ENCODE measurements around the gene CHAC1. TPM values are rescaled to one million over a fixed set of nuclear protein-coding genes. Genes with fewer than 3 reads are reported as not detected.
A peak's percentile ranks its signal among the peaks of the same experiment; 100 is the strongest.

CHAC1 gene
- total RNA-seq, 1 donor from 2014 or later, result 14.3 TPM

- DNase-seq (ENCODE audit: low read depth), result no peak
- TF ChIP-seq CTCF (conservative IDR thresholded peaks at IDR 0.05; ENCODE audit: low read depth, low read length), result no peak
- H3K4me3 ChIP-seq (ENCODE audit: low read depth, low read length), result no peak overlapping the region
Measured at GRCh38 chr15:40986820-40987219, 33.5 kb downstream of the CHAC1 start.

DNA sequence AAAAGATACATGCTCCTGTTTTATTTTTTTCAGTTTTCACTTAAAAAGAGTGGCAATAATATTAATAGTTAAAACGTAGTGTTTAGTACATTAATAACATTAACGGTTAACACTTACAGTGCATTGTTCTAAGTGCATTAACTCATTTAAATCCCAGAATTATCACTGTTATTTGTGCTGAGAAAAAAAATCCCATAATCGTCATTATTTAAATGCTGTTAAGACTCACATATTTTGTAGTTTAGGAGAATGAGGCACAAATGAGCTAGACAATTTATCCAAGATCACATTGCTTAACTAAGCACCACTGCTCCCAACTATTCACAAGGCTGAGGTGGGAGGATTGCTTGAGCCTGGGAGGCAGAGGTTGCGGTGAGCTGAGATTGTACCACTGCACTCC lies 34.9 kb downstream of the CHAC1 start:
- no peak for DNase-seq (ENCODE audit: low read depth)
- no peak for TF ChIP-seq CTCF (conservative IDR thresholded peaks at IDR 0.05; ENCODE audit: low read depth, low read length)
- no peak overlapping the region for H3K4me3 ChIP-seq (ENCODE audit: low read depth, low read length)

DNA sequence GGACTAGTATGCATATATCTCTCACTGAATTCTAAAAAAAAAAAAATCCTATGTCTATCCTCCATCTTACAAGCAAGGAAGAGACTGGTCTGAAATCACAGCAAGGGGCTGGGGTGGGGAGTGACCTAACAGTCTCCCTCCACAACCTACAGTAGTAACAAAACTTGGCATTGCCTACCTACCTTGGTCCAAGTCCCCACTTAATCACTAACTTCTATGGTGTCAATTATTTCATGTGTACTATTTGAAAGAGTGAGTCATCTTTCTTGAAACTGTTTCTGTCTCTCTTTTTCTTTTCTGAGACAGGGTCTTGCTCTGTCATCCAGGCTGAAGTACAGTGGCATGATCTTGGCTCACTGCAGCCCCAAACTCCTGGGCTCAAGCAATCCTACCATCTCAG lies 36.8 kb downstream of the CHAC1 start:
- TF ChIP-seq CTCF (conservative IDR thresholded peaks at IDR 0.05; ENCODE audit: low read depth, low read length), result no peak
- DNase-seq (ENCODE audit: low read depth), result peak; percentile 6
- no peak overlapping the region for H3K4me3 ChIP-seq (ENCODE audit: low read depth, low read length)

DNA sequence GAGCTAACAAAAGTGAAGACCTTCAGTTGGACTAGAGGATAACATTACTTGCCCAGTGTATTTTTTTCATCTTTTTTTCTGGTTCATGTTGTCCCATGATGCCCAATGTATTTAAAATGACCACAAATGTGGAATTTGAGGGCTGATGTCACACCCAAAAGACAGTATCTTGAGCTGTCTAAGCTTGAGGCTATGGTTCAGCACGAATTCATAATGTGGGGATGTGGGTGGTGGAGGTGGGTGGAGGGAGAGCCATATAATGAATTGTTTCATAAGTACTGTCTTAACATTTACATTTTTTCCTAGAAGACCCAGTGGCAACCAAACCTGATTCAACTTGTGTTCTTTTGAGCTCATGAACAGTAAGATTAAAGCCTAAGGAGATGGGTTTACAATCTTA lies 37.5 kb downstream of the CHAC1 start:
- H3K4me3 ChIP-seq (ENCODE audit: low read depth, low read length), result no peak overlapping the region
- no peak for DNase-seq (ENCODE audit: low read depth)
- TF ChIP-seq CTCF (conservative IDR thresholded peaks at IDR 0.05; ENCODE audit: low read depth, low read length), result no peak

- H3K4me3 ChIP-seq (ENCODE audit: low read depth, low read length), result no peak overlapping the region
- TF ChIP-seq CTCF (conservative IDR thresholded peaks at IDR 0.05; ENCODE audit: low read depth, low read length), result no peak
- DNase-seq (ENCODE audit: low read depth), result no peak
Measured at GRCh38 chr15:40991355-40991754, 38.1 kb downstream of the CHAC1 start.

- no peak overlapping the region for H3K4me3 ChIP-seq (ENCODE audit: low read depth, low read length)
- DNase-seq (ENCODE audit: low read depth), result no peak
- no peak for TF ChIP-seq CTCF (conservative IDR thresholded peaks at IDR 0.05; ENCODE audit: low read depth, low read length)
Measured at GRCh38 chr15:40992241-40992741, 39.0 kb downstream of the CHAC1 start.

- no peak overlapping the region for H3K4me3 ChIP-seq (ENCODE audit: low read depth, low read length)
- no peak for DNase-seq (ENCODE audit: low read depth)
- no peak for TF ChIP-seq CTCF (conservative IDR thresholded peaks at IDR 0.05; ENCODE audit: low read depth, low read length)
Measured at GRCh38 chr15:40992825-40993224, 39.6 kb downstream of the CHAC1 start.
